Measurements from ENCODE around the gene NAV2. TPM values are rescaled to one million over a fixed set of nuclear protein-coding genes. Genes with fewer than 3 reads are reported as not detected.

The NAV2 gene
- polyA plus RNA-seq, 1 donor (not counting 4 experiments of a cell fraction or from before 2014, with no cell fraction given), result 4.0 TPM

DNA sequence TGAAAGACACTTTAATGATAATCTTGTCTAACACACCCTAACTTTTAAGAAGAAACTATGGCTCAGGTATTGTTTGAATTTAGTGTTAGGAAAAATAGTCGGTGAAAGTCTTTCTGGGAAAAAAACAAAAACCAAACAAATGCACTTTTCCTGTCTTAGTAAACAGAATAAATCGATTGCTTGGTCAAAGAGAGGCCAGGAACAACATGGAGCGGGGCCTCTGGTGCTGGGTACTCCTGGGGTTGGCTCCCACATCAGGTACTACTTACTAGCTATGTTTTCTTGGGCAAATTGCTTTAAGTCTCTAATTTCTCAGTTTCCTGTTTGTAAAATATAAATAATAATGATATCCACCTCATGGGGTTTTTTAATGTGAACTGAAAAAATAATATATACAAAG, 46.8 kb downstream of the NAV2 start:
- no peak overlapping the region for H3K4me3 ChIP-seq (ENCODE audit: control insufficient read depth in 2 of 3, extremely low read depth in 1 of 3, insufficient read depth in 2 of 3, low read depth in 1 of 3, low read length in 3 of 3)
- no peaks in the 10 kb centered on the region for H3K9me1 ChIP-seq (ENCODE audit: control insufficient read depth, extremely low read depth, insufficient read depth, low read length)
- TF ChIP-seq EZH2 (IDR thresholded peaks at IDR 0.05; ENCODE audit: low read length), result no peak
- TF ChIP-seq, protein P1, sequence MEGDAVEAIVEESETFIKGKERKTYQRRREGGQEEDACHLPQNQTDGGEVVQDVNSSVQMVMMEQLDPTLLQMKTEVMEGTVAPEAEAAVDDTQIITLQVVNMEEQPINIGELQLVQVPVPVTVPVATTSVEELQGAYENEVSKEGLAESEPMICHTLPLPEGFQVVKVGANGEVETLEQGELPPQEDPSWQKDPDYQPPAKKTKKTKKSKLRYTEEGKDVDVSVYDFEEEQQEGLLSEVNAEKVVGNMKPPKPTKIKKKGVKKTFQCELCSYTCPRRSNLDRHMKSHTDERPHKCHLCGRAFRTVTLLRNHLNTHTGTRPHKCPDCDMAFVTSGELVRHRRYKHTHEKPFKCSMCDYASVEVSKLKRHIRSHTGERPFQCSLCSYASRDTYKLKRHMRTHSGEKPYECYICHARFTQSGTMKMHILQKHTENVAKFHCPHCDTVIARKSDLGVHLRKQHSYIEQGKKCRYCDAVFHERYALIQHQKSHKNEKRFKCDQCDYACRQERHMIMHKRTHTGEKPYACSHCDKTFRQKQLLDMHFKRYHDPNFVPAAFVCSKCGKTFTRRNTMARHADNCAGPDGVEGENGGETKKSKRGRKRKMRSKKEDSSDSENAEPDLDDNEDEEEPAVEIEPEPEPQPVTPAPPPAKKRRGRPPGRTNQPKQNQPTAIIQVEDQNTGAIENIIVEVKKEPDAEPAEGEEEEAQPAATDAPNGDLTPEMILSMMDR (optimal IDR thresholded peaks at IDR 0.05 in 1 of 3, IDR thresholded peaks at IDR 0.05 in 1 of 3, conservative IDR thresholded peaks at IDR 0.05 in 1 of 3; ENCODE audit: extremely low read depth in 1 of 3, insufficient read depth in 2 of 3, low read length in 3 of 3), result no peak
- H2AFZ ChIP-seq (ENCODE audit: control insufficient read depth, low read length), result no peak overlapping the region
- dilution Hi-C loops (cut with MboI; ENCODE audit: extremely low pct_ligation_motif_present, low sequenced_read_pairs), result no loop called here
- no peak overlapping the region for H3K27ac ChIP-seq (ENCODE audit: control insufficient read depth, insufficient read depth, low read length)
- no peaks in the 10 kb centered on the region for H3K9me3 ChIP-seq (ENCODE audit: control insufficient read depth, low read depth, low read length)
- H3K4me1 ChIP-seq (ENCODE audit: control insufficient read depth, extremely low read depth, insufficient read depth, low read length), result no peaks in the 10 kb centered on the region
- FAIRE-seq (no peak), DNase-seq (ENCODE audit: low read depth, low spot score) (no peak)
- no peaks in the 10 kb centered on the region for H3K36me3 ChIP-seq (ENCODE audit: control insufficient read depth in 2 of 2, extremely low read depth in 1 of 2, insufficient read depth in 2 of 2, low read length in 2 of 2)
- no peak overlapping the region for H3K9ac ChIP-seq (ENCODE audit: control insufficient read depth, extremely low read depth, insufficient read depth, low read length)
- H4K20me1 ChIP-seq (ENCODE audit: control insufficient read depth, extremely low read depth, insufficient read depth, low read length), result no peaks in the 10 kb centered on the region
- no peak overlapping the region for H3K4me2 ChIP-seq (ENCODE audit: control insufficient read depth, extremely low read depth, insufficient read depth, low read depth, low read length)
- peaks cover 9% of the 10 kb centered on the region for H3K27me3 ChIP-seq (ENCODE audit: control insufficient read depth, extremely low read depth, insufficient read depth, low read length)
- H3K79me2 ChIP-seq (ENCODE audit: control insufficient read depth, insufficient read depth, low read length), result no peaks in the 10 kb centered on the region

DNA sequence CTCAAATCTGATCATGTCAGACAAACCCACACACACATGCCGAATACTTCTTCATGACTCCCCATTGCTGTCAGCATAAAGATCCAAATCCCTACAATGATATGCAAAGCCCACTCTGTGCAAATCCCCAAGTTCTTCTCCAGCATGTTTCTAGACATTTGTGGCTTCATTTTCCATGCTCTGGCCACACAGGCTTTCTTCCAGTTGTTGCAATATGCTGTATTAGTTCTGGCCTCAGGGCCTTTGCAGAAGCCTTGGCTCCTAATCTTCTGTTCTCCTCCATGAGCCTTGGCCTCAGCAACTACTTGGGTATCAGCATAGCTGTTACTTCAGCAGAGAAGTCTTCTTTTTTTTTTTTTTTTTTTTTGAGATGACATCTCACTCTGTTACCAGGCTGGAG, 49.6 kb downstream of the NAV2 start:
- Histone ChIP-seq H3K4me1 (ENCODE audit: control insufficient read depth, extremely low read depth, insufficient read depth, low read length) (no peaks in the 10 kb centered on the region), H3K27me3 (ENCODE audit: control insufficient read depth, extremely low read depth, insufficient read depth, low read length) (peaks cover 4% of the 10 kb centered on the region), H2AFZ (ENCODE audit: control insufficient read depth, low read length) (no peak overlapping the region), H3K9ac (ENCODE audit: control insufficient read depth, extremely low read depth, insufficient read depth, low read length) (no peak overlapping the region), H3K4me3 (ENCODE audit: control insufficient read depth in 2 of 3, extremely low read depth in 1 of 3, insufficient read depth in 2 of 3, low read depth in 1 of 3, low read length in 3 of 3) (no peak overlapping the region), H3K27ac (ENCODE audit: control insufficient read depth, insufficient read depth, low read length) (no peak overlapping the region), H3K9me1 (ENCODE audit: control insufficient read depth, extremely low read depth, insufficient read depth, low read length) (no peaks in the 10 kb centered on the region), H3K36me3 (ENCODE audit: control insufficient read depth in 2 of 2, extremely low read depth in 1 of 2, insufficient read depth in 2 of 2, low read length in 2 of 2) (no peaks in the 10 kb centered on the region), H4K20me1 (ENCODE audit: control insufficient read depth, extremely low read depth, insufficient read depth, low read length) (no peaks in the 10 kb centered on the region), H3K9me3 (ENCODE audit: control insufficient read depth, low read depth, low read length) (no peaks in the 10 kb centered on the region), H3K79me2 (ENCODE audit: control insufficient read depth, insufficient read depth, low read length) (no peaks in the 10 kb centered on the region), H3K4me2 (ENCODE audit: control insufficient read depth, extremely low read depth, insufficient read depth, low read depth, low read length) (no peak overlapping the region)
- DNase-seq (ENCODE audit: low read depth, low spot score) (no peak), FAIRE-seq (no peak)
- dilution Hi-C loops (cut with MboI; ENCODE audit: extremely low pct_ligation_motif_present, low sequenced_read_pairs), result no loop called here
- TF ChIP-seq, protein P1 (optimal IDR thresholded peaks at IDR 0.05 in 1 of 3, IDR thresholded peaks at IDR 0.05 in 1 of 3, conservative IDR thresholded peaks at IDR 0.05 in 1 of 3; ENCODE audit: extremely low read depth in 1 of 3, insufficient read depth in 2 of 3, low read length in 3 of 3), result no peak
- TF ChIP-seq EZH2 (IDR thresholded peaks at IDR 0.05; ENCODE audit: low read length), result no peak
